Uterus (tissue), 4 donors: Measurements from ENCODE around the gene COX11. TPM values are rescaled to one million over a fixed set of nuclear protein-coding genes. Genes with fewer than 3 reads are reported as not detected.

Experiments used
- DNase-seq, 2 donors: peaks; one replicate each; pipeline ENCODE4 v3.0.0-alpha.2; 2019 to 2020
- H3K27ac ChIP-seq, 2 donors: fragments of 200-600 bp; sonication (generic); 1 replicate in 1 of 2; 2 replicates in 1 of 2; pipeline ENCODE4 v1.5.1; 2016 to 2018
- H3K27me3 ChIP-seq, 2 donors: fragments of 200-600 bp; sonication (generic); one replicate each; pipeline ENCODE4 v1.5.1; 2018 to 2019; ENCODE audit warnings: control low read depth in 1 of 2
- H3K36me3 ChIP-seq, 2 donors: fragments of 200-600 bp; sonication (generic); one replicate each; pipeline ENCODE4 v1.5.1; 2019; ENCODE audit warnings: control low read depth in 1 of 2
- H3K4me1 ChIP-seq, 2 donors: fragments of 200-600 bp; sonication (generic); one replicate each; pipeline ENCODE4 v1.5.1; 2018 to 2019; ENCODE audit warnings: control low read depth in 1 of 2
- H3K4me3 ChIP-seq, 2 donors: fragments of 200-600 bp; sonication (generic); 1 replicate in 1 of 2; 2 replicates in 1 of 2; pipeline ENCODE4 v1.5.1; 2018 to 2019; ENCODE audit warnings: mild to moderate bottlenecking in 1 of 2
- H3K9me3 ChIP-seq, 2 donors: fragments of 200-600 bp; sonication (generic); one replicate each; pipeline ENCODE4 v1.5.1; 2019; ENCODE audit warnings: control low read depth in 1 of 2
- POLR2A ChIP-seq, 2 donors: fragments of 450-650 bp; IDR thresholded peaks; one replicate each; pipeline ENCODE4 v1.6.1; 2016; ENCODE audit warnings: antibody characterized with exemption in 2 of 2, mild to moderate bottlenecking in 1 of 2, moderate library complexity in 1 of 2
- intact Hi-C: fragments of 100-400 bp; cut with DNase I; formaldehyde crosslinking; loops from one replicate; pipeline ENCODE4 v1.15.1; 2023; ENCODE audit warnings: low total_unique reads
- total RNA-seq, 4 donors: library from RNA; depleted of rRNA in 3 of 4; stranded (reverse); fragments of >200 nt in 3 of 4; gene quantifications; one replicate each; pipeline versions ENCODE4 v1.1.0 to v1.2.4, GENCODE V29; 2014 to 2023
- TF ChIP-seq, protein P1 (sequence below), 4 experiments: fragments of 200-600 bp in 2 of 4; fragments of 450-650 bp in 2 of 4; sonication (generic) in 2 of 4; IDR thresholded peaks; one replicate each; pipeline ENCODE4 v1.5.1; 2016 to 2019; ENCODE audit warnings: antibody characterized with exemption in 4 of 4, mild to moderate bottlenecking in 2 of 4, moderate library complexity in 1 of 4
- donor health status: DM: yes; HTN: yes; CAD: no.

The COX11 gene
- total RNA-seq, 4 donors from 2014 or later, result 53.3 to 90.3 (median 74.2) TPM

- no peak for TF ChIP-seq POLR2A (IDR thresholded peaks at IDR 0.05)
- TF ChIP-seq, protein P1, sequence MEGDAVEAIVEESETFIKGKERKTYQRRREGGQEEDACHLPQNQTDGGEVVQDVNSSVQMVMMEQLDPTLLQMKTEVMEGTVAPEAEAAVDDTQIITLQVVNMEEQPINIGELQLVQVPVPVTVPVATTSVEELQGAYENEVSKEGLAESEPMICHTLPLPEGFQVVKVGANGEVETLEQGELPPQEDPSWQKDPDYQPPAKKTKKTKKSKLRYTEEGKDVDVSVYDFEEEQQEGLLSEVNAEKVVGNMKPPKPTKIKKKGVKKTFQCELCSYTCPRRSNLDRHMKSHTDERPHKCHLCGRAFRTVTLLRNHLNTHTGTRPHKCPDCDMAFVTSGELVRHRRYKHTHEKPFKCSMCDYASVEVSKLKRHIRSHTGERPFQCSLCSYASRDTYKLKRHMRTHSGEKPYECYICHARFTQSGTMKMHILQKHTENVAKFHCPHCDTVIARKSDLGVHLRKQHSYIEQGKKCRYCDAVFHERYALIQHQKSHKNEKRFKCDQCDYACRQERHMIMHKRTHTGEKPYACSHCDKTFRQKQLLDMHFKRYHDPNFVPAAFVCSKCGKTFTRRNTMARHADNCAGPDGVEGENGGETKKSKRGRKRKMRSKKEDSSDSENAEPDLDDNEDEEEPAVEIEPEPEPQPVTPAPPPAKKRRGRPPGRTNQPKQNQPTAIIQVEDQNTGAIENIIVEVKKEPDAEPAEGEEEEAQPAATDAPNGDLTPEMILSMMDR (IDR thresholded peaks at IDR 0.05), result no peak
- Histone ChIP-seq H3K27ac (no peak overlapping the region), H3K4me1 (no peaks in the 10 kb centered on the region), H3K27me3 (no peaks in the 10 kb centered on the region), H3K36me3 (no peaks in the 10 kb centered on the region), H3K4me3 (no peak overlapping the region), H3K9me3 (no peaks in the 10 kb centered on the region)
- no peak for DNase-seq
- intact Hi-C loops, result no loop called here
Measured at GRCh38 chr17:54948380-54948779, 20.1 kb downstream of the COX11 start.

- Histone ChIP-seq H3K4me3 (no peak overlapping the region), H3K4me1 (no peaks in the 10 kb centered on the region), H3K27me3 (no peaks in the 10 kb centered on the region), H3K9me3 (no peaks in the 10 kb centered on the region), H3K36me3 (no peaks in the 10 kb centered on the region), H3K27ac (no peak overlapping the region)
- intact Hi-C loops, result no loop called here
- no peak for TF ChIP-seq POLR2A (IDR thresholded peaks at IDR 0.05)
- TF ChIP-seq, protein P1 (IDR thresholded peaks at IDR 0.05), result no peak
- no peak for DNase-seq
Measured at GRCh38 chr17:54947396-54947795, 21.1 kb downstream of the COX11 start.

DNA sequence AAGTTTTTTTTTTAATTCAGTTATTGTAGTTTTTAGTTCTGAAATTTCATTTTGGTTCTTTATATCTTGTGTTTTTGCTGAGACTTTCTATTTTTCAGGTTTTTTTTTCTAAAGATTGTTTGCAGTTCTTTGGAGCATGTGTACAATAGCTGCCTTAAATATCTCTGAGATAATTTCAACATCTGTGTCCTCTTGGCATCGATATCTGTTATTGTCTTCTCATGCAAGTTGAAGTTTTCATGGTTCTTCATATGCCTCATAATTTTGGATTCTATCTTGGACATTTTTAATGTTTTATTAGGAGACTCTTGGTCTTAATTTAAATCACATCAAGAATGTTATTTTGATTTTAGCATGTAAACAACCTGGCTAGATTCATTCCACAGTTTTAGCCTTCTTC lies 22.8 kb downstream of the COX11 start:
- no peak for DNase-seq
- no peak for TF ChIP-seq POLR2A (IDR thresholded peaks at IDR 0.05)
- TF ChIP-seq, protein P1 (IDR thresholded peaks at IDR 0.05), result no peak
- H3K27ac ChIP-seq, result no peak overlapping the region
- H3K4me3 ChIP-seq, result no peak overlapping the region
- intact Hi-C loops, result no loop called here
- no peaks in the 10 kb centered on the region for H3K9me3 ChIP-seq
- no peaks in the 10 kb centered on the region for H3K27me3 ChIP-seq
- no peaks in the 10 kb centered on the region for H3K4me1 ChIP-seq
- H3K36me3 ChIP-seq, result no peaks in the 10 kb centered on the region

DNA sequence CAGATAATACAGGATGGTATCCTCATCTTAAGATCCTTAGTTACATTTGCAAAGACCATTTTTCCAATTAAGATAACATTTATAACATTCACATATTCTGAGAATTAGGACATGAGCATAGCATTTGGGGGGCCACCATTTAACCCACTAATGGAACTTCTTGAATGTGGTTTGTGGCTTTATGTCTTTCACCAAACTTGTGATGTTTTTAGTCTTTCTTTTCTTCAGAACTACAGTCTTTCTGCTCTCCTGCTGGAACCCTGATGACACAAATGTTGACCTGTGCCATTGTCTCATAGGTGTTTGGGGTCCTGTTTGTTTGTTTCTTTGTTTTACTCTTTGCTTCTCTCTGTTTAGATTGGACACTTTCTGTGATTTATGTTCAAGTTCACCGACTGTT lies 23.2 kb downstream of the COX11 start:
- intact Hi-C loops, result no loop called here
- no peaks in the 10 kb centered on the region for H3K4me1 ChIP-seq

GRCh38 chr17:54944796-54945195 lies 23.7 kb downstream of the COX11 start:
- intact Hi-C loops, result no loop called here
- H3K4me1 ChIP-seq, result no peaks in the 10 kb centered on the region
- H3K9me3 ChIP-seq, result no peaks in the 10 kb centered on the region
- no peaks in the 10 kb centered on the region for H3K27me3 ChIP-seq
- no peak overlapping the region for H3K4me3 ChIP-seq
- no peak overlapping the region for H3K27ac ChIP-seq
- no peaks in the 10 kb centered on the region for H3K36me3 ChIP-seq
- no peak for DNase-seq
- no peak for TF ChIP-seq POLR2A (IDR thresholded peaks at IDR 0.05)
- TF ChIP-seq, protein P1 (IDR thresholded peaks at IDR 0.05), result no peak

More for the DNA sequence above, 23.2 kb downstream of the COX11 start:
- H3K36me3 ChIP-seq, result no peaks in the 10 kb centered on the region
- H3K4me3 ChIP-seq, result no peak overlapping the region
- H3K9me3 ChIP-seq, result no peaks in the 10 kb centered on the region
- TF ChIP-seq, protein P1 (IDR thresholded peaks at IDR 0.05), result no peak
- TF ChIP-seq POLR2A (IDR thresholded peaks at IDR 0.05), result no peak
- no peak overlapping the region for H3K27ac ChIP-seq
- H3K27me3 ChIP-seq, result no peaks in the 10 kb centered on the region
- DNase-seq, result no peak
